Measurements from ENCODE around the gene TMEM270.
"Not testable (repeated sequence)": the region's sequence is repeated elsewhere in the genome, so short reads cannot be mapped to it uniquely, and the experiment has no call there.

TMEM270 gene

DNA sequence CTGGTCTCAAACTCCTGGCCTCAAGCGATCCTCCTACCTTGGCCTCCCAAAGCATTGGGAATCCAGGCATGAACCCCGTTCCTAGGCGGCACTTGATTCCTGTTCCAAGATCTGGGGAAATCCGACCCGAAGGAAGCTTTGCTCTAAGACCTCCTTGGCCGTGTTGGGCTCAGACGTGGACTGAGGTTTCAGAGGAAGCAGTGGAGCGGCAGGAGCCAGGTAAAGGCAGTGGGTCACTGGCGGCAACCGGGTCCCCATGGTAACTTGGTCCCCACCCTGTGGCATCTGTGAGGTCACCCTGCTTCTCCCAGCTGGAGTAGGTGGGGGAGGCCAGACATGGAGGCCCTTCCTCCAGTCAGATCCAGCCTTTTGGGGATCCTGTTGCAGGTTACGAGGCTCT, at the start of gene TMEM270:
TMEM270 (plus strand) TSS at position 301 of the 400 bp plus-strand sequence; CDS start at position 337, 36 bp downstream.
- DNase-seq (ENCODE audit: low spot score): no peak

DNA sequence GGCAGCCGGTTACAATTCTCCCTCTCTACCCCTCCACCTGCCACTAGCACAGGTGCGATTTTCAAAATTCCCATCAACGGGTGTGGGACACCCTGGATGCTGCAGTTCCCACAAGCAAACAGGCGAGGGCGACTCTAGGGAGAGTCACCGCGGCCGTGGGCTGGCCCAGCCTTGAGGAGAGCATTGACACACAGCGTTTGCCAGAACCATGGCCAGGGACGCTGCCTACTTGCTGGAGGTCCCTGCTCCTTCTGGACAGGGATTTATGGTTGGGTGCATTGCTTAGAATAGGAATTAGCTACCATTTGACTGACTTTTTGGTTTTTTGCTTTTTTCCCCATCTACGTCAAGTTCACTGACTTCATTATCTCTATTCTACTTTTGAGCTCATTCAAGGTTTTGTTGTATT, 49.2 kb upstream of the TMEM270 start:
- peak; percentile 77 for DNase-seq (ENCODE audit: low spot score)

- no peak for DNase-seq (ENCODE audit: low spot score)
These were observed 48.0 kb upstream of the TMEM270 start for GRCh38 chr7:73812996-73813395.

GRCh38 chr7:73815436-73815835, 45.5 kb upstream of the TMEM270 start:
- DNase-seq (ENCODE audit: low spot score): no peak

DNA sequence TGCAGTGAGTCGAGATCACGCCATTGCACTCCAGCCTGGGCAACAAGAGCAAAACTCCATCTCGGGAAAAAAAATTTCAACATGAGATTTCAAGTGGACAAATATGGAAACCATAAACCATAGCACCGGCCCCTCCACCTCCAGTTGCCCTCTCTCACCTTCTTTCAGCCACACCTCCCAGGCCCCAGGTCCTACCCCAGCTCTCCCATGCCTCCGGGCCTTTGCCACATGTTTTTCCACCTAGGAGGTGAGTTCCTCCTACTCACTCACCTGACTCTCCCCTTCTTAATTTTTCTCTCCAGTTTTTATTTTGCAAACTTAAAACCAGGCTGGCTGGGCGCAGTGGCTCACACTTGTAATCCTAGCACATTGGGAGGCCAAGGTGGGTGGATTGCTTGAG, 43.8 kb upstream of the TMEM270 start:
- DNase-seq (ENCODE audit: low spot score): no peak

- DNase-seq (ENCODE audit: low spot score): no peak
These were observed 40.9 kb upstream of the TMEM270 start for GRCh38 chr7:73820013-73820412.

GRCh38 chr7:73821597-73822285, 39.2 kb upstream of the TMEM270 start:
- not testable (repeated sequence) for DNase-seq (ENCODE audit: low spot score)

- DNase-seq (ENCODE audit: low spot score): peak; percentile 68
These were observed 38.4 kb upstream of the TMEM270 start for GRCh38 chr7:73822319-73823173.

- no peak for DNase-seq (ENCODE audit: low spot score)
These were observed 37.7 kb upstream of the TMEM270 start for GRCh38 chr7:73823257-73823656.

GRCh38 chr7:73823873-73824592, 36.9 kb upstream of the TMEM270 start:
- no peak for DNase-seq (ENCODE audit: low spot score)

GRCh38 chr7:73824986-73825385, 36.0 kb upstream of the TMEM270 start:
- DNase-seq (ENCODE audit: low spot score): no peak

GRCh38 chr7:73827567-73828106, 33.3 kb upstream of the TMEM270 start:
- DNase-seq (ENCODE audit: low spot score): peak; percentile 47

- peak; percentile 48 for DNase-seq (ENCODE audit: low spot score)
These were observed 32.7 kb upstream of the TMEM270 start for GRCh38 chr7:73828107-73828803.

GRCh38 chr7:73828972-73829371, 32.0 kb upstream of the TMEM270 start:
- no peak for DNase-seq (ENCODE audit: low spot score)

DNA sequence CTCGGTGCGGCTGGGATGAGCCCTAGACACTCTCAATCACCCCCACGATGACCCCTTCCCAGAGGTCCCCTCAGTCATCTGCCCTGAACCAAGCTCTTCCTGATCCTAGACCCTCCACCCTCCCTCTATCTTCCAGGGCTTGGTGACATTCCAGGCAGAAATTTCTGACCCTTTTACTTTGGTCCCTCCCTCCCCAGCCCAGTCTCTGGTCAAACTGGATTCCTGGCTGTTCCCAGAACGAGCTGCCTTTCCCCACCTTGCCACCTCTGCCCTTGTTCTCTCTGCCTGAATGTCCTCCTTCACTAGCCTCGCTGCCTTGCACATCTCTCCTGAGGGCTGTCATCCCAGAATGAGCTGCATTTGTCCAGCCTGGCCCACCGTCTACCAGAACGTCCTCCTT, 31.5 kb upstream of the TMEM270 start:
- no peak for DNase-seq (ENCODE audit: low spot score)

GRCh38 chr7:73829921-73830680, 30.9 kb upstream of the TMEM270 start:
- DNase-seq (ENCODE audit: low spot score): no peak

DNA sequence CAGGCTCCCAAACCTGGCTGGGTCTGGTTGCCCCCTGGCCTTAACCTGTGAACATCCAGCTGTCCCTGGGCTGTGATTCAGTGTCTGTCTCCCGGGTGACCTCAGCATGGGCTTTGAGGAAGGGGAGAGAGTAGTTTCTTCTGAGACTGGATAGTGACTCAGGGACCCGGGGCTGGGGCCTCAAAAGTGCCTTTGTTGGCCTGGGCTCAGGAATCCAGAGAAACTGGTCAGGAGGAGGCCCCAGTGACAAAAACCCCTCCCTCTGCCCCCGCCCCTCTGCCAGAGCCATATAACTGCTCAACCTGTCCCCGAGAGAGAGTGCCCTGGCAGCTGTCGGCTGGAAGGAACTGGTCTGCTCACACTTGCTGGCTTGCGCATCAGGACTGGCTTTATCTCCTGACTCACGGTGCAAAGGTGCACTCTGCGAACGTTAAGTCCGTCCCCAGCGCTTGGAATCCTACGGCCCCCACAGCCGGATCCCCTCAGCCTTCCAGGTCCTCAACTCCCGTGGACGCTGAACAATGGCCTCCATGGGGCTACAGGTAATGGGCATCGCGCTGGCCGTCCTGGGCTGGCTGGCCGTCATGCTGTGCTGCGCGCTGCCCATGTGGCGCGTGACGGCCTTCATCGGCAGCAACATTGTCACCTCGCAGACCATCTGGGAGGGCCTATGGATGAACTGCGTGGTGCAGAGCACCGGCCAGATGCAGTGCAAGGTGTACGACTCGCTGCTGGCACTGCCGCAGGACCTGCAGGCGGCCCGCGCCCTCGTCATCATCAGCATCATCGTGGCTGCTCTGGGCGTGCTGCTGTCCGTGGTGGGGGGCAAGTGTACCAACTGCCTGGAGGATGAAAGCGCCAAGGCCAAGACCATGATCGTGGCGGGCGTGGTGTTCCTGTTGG, 30.0 kb upstream of the TMEM270 start, which contains the start of gene CLDN4:
CLDN4 (plus strand) TSS at position 316 of the 903 bp plus-strand sequence; CDS start at position 522, 206 bp downstream.
- no peak for DNase-seq (ENCODE audit: low spot score)

DNA sequence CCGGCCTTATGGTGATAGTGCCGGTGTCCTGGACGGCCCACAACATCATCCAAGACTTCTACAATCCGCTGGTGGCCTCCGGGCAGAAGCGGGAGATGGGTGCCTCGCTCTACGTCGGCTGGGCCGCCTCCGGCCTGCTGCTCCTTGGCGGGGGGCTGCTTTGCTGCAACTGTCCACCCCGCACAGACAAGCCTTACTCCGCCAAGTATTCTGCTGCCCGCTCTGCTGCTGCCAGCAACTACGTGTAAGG, 29.4 kb upstream of the TMEM270 start:
- DNase-seq (ENCODE audit: low spot score): no peak

DNA sequence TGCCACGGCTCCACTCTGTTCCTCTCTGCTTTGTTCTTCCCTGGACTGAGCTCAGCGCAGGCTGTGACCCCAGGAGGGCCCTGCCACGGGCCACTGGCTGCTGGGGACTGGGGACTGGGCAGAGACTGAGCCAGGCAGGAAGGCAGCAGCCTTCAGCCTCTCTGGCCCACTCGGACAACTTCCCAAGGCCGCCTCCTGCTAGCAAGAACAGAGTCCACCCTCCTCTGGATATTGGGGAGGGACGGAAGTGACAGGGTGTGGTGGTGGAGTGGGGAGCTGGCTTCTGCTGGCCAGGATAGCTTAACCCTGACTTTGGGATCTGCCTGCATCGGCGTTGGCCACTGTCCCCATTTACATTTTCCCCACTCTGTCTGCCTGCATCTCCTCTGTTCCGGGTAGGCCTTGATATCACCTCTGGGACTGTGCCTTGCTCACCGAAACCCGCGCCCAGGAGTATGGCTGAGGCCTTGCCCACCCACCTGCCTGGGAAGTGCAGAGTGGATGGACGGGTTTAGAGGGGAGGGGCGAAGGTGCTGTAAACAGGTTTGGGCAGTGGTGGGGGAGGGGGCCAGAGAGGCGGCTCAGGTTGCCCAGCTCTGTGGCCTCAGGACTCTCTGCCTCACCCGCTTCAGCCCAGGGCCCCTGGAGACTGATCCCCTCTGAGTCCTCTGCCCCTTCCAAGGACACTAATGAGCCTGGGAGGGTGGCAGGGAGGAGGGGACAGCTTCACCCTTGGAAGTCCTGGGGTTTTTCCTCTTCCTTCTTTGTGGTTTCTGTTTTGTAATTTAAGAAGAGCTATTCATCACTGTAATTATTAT, 28.9 kb upstream of the TMEM270 start:
- no peak for DNase-seq (ENCODE audit: low spot score)
